K562 (cell line): ENCODE results near the gene CRB2. TPM values are rescaled to one million over a fixed set of nuclear protein-coding genes. Genes with fewer than 3 reads are reported as not detected.

ENCODE experiments used
- DACH1 ChIP-seq: fragments of 450-650 bp; IDR thresholded peaks from 2 replicates; pipeline ENCODE4 v1.6.1; 2018; ENCODE audit not compliant: partially characterized antibody
- L3MBTL2 ChIP-seq: fragments of 450-650 bp; IDR thresholded peaks from 2 replicates; pipeline ENCODE4 v1.6.1; 2016; ENCODE audit warnings: mild to moderate bottlenecking, moderate library complexity
- RCOR1 ChIP-seq, 2 experiments: IDR thresholded peaks; 2 replicates each; pipeline ENCODE4 v1.6.1; 2012; ENCODE audit warnings: low read depth in 2 of 2, low read length in 2 of 2, borderline replicate concordance in 1 of 2, improper control_type of control experiment in 1 of 2
- TCF7 ChIP-seq: sonication (generic); IDR thresholded peaks from 2 replicates; pipeline ENCODE4 v1.6.1; 2016; ENCODE audit warnings: antibody characterized with exemption, borderline replicate concordance
- ZFP30 ChIP-seq: fragments of 250-450 bp; sonication (Bioruptor Pico); IDR thresholded peaks from 2 replicates; pipeline ENCODE4 v1.8.0; 2022; ENCODE audit warnings: moderate library complexity, mild to moderate bottlenecking, inconsistent platforms, borderline replicate concordance
- ZFP36 ChIP-seq: fragments of 150-350 bp; IDR thresholded peaks from 2 replicates; pipeline ENCODE4 v1.6.1; 2018; ENCODE audit warnings: low read length, low read depth; ENCODE audit not compliant: partially characterized antibody
- polyA plus RNA-seq, 8 experiments: library from polyadenylated mRNA; depleted of rRNA in 4 of 8; stranded (reverse) in 5 of 8; unstranded in 3 of 8; fragments of >200 nt; fragmentation: Nextera tagmentation in 2 of 8; fragmentation: Illumina TruSeq in 1 of 8; extraction: Ambion mirVana in 2 of 8; extraction: Trizol in 1 of 8; gene quantifications; 2 replicates each; pipeline versions ENCODE4 v1.2.1 to v1.2.3, GENCODE V29; 2011 to 2014; ENCODE audit warnings: inconsistent platforms in 1 of 8, missing spikeins in 1 of 8
- total RNA-seq, 7 experiments: library from RNA; depleted of rRNA in 6 of 7; stranded (reverse); fragments of >200 nt in 6 of 7; fragmentation: Illumina TruSeq in 2 of 7; extraction: Trizol in 2 of 7; gene quantifications; 2 replicates each; pipeline versions ENCODE4 v1.2.1 to v1.2.3, GENCODE V29; 2011 to 2021; ENCODE audit warnings: low replicate concordance in 1 of 7
- TF ChIP-seq, protein P1 (sequence below): sonication (generic); formaldehyde crosslinking; IDR thresholded peaks from 2 replicates; pipeline ENCODE4 v1.8.0; 2023; ENCODE audit warnings: mild to moderate bottlenecking, missing genetic modification reagents
- TF ChIP-seq, protein P2 (sequence below): fragments of 200-800 bp; sonication (Bioruptor generic); IDR thresholded peaks from 2 replicates; pipeline ENCODE4 v1.6.1; 2017; ENCODE audit warnings: missing genetic modification characterization, missing compliant biosample characterization
- TF ChIP-seq, protein P3 (sequence below): sonication (generic); formaldehyde crosslinking; IDR thresholded peaks from 2 replicates; pipeline ENCODE4 v1.8.1; 2022; ENCODE audit warnings: missing genetic modification reagents

The CRB2 gene
- total and polyA plus RNA-seq, 9 of the 15 experiments (the other 6 are each of a cell fraction or from before 2014, with no cell fraction given), result 0.13 to 1.2 (median 0.25) TPM; not detected in 2

DNA sequence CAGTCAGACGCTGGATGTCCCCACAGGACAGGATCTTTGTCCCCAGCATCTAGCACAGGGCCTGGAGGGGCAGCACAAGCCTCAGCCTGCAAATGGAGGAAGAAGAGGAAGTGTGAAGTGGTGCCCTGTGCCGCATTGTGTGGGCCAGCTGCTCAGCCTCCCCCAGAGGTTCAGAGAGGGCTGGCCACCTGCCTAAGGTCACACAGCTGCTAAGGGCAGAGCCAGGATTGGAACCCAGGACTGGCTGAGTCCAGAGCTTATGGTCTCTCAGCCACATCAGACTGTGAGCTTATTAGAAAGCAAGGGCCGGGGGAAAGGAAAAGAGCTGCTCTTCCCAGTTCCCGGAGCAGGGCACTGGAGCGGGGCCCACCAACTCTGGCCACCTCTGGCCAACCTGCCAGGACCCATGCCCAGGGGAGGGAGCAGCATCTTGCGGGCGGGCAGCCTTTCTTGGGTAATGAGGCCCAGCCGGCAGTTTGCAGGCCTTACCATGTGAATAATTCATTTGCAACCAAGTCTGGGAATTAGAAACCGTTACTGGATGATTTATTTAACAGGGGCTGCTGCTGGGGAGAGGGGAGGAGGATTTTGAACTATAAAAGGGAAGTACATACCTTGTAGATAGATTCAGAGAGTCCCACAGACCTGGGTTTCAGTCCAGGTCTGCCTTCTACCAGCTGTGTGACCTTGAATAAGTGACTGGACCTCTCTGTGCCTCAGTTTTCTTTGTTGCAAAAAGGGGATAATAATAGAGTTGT, 11.6 kb upstream of the CRB2 start (continued):
- TF ChIP-seq, protein P1, sequence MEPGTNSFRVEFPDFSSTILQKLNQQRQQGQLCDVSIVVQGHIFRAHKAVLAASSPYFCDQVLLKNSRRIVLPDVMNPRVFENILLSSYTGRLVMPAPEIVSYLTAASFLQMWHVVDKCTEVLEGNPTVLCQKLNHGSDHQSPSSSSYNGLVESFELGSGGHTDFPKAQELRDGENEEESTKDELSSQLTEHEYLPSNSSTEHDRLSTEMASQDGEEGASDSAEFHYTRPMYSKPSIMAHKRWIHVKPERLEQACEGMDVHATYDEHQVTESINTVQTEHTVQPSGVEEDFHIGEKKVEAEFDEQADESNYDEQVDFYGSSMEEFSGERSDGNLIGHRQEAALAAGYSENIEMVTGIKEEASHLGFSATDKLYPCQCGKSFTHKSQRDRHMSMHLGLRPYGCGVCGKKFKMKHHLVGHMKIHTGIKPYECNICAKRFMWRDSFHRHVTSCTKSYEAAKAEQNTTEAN (CRISPR knock-in tag), result no peak
- TF ChIP-seq, protein P2, sequence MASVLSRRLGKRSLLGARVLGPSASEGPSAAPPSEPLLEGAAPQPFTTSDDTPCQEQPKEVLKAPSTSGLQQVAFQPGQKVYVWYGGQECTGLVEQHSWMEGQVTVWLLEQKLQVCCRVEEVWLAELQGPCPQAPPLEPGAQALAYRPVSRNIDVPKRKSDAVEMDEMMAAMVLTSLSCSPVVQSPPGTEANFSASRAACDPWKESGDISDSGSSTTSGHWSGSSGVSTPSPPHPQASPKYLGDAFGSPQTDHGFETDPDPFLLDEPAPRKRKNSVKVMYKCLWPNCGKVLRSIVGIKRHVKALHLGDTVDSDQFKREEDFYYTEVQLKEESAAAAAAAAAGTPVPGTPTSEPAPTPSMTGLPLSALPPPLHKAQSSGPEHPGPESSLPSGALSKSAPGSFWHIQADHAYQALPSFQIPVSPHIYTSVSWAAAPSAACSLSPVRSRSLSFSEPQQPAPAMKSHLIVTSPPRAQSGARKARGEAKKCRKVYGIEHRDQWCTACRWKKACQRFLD (CRISPR knock-in tag), result no peak
- TF ChIP-seq DACH1 (no peak), TCF7 (no peak), ZFP36 (peak; percentile 92), RCOR1 (IDR thresholded peaks at IDR 0.05; ENCODE audit: borderline replicate concordance in 1 of 2, low read depth in 2 of 2, low read length in 2 of 2) (peak in 1 of 2 experiments; percentile 60; a peak in 3 of 4 replicates), ZFP30 (no peak), L3MBTL2 (no peak)
- TF ChIP-seq, protein P3, sequence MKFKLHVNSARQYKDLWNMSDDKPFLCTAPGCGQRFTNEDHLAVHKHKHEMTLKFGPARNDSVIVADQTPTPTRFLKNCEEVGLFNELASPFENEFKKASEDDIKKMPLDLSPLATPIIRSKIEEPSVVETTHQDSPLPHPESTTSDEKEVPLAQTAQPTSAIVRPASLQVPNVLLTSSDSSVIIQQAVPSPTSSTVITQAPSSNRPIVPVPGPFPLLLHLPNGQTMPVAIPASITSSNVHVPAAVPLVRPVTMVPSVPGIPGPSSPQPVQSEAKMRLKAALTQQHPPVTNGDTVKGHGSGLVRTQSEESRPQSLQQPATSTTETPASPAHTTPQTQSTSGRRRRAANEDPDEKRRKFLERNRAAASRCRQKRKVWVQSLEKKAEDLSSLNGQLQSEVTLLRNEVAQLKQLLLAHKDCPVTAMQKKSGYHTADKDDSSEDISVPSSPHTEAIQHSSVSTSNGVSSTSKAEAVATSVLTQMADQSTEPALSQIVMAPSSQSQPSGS, result no peak
